IMR-90 (cell line): ENCODE data around the gene UNC79.

ENCODE experiments used
- MAZ ChIP-seq: IDR thresholded peaks from 2 replicates; pipeline ENCODE4 v1.6.1; 2012; ENCODE audit warnings: low read depth, mild to moderate bottlenecking, low read length, improper control_type of control experiment, moderate library complexity, borderline replicate concordance
- POLR2A ChIP-seq: IDR thresholded peaks from 2 replicates; pipeline ENCODE4 v1.6.1; 2012; ENCODE audit warnings: mild to moderate bottlenecking, low read depth, low read length
- RAD21 ChIP-seq: IDR thresholded peaks from 2 replicates; pipeline ENCODE4 v1.6.1; 2012; ENCODE audit warnings: low read length, improper control_type of control experiment
- TF ChIP-seq, protein P1 (sequence below): conservative IDR thresholded peaks from 2 replicates; pipeline ENCODE4 v1.5.1; 2012; ENCODE audit warnings: mild to moderate bottlenecking, low read depth, low read length, improper control_type of control experiment

DNA sequence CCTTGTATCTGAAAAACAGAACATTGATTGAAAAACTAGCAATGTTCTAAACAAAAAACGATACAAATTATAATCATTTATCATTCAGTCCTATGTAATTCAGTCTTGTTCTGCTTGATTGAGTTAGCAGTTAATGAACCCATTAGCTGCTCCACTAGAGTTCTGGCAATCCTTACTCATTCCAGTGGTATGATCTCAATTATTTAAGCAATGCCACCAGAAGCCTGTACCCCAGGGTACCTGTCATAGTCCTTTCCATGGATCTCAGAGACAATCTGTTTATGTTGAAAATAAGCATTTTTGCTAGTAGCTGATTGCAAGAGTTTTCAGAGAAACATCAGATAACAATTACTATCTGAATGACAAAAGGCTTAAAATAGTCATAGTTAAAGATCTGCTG lies 115.9 kb downstream of the UNC79 start:
- TF ChIP-seq, protein P1, sequence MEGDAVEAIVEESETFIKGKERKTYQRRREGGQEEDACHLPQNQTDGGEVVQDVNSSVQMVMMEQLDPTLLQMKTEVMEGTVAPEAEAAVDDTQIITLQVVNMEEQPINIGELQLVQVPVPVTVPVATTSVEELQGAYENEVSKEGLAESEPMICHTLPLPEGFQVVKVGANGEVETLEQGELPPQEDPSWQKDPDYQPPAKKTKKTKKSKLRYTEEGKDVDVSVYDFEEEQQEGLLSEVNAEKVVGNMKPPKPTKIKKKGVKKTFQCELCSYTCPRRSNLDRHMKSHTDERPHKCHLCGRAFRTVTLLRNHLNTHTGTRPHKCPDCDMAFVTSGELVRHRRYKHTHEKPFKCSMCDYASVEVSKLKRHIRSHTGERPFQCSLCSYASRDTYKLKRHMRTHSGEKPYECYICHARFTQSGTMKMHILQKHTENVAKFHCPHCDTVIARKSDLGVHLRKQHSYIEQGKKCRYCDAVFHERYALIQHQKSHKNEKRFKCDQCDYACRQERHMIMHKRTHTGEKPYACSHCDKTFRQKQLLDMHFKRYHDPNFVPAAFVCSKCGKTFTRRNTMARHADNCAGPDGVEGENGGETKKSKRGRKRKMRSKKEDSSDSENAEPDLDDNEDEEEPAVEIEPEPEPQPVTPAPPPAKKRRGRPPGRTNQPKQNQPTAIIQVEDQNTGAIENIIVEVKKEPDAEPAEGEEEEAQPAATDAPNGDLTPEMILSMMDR = no peak
- TF ChIP-seq POLR2A (no peak), RAD21 (no peak), MAZ (no peak)
